Neural crest cell (in vitro differentiated cells): ENCODE measurements around the gene RAB19. TPM values are rescaled to one million over a fixed set of nuclear protein-coding genes. Genes with fewer than 3 reads are reported as not detected.

Experiments used
- DNase-seq: peaks from one replicate; pipeline ENCODE4 v3.0.0; 2021; ENCODE audit warnings: low read depth, mixed read lengths, low spot score
- H3K27ac Mint-ChIP-seq: one replicate; pipeline ENCODE4 v1.8.0; 2021; ENCODE audit warnings: mild to moderate bottlenecking, mixed read lengths; ENCODE audit not compliant: unreplicated experiment
- H3K27me3 Mint-ChIP-seq: 2 replicates; pipeline ENCODE4 v1.8.0; 2021; ENCODE audit warnings: low read depth, mild to moderate bottlenecking, mixed read lengths
- H3K36me3 Mint-ChIP-seq: 2 replicates; pipeline ENCODE4 v1.8.0; 2021; ENCODE audit warnings: low read depth, mild to moderate bottlenecking, mixed read lengths
- H3K4me1 Mint-ChIP-seq: 2 replicates; pipeline ENCODE4 v1.8.0; 2021; ENCODE audit warnings: mixed read lengths
- H3K4me3 Mint-ChIP-seq: one replicate; pipeline ENCODE4 v1.8.0; 2021; ENCODE audit warnings: mild to moderate bottlenecking, mixed read lengths
- H3K9me3 Mint-ChIP-seq: 2 replicates; pipeline ENCODE4 v1.8.0; 2021; ENCODE audit warnings: mixed read lengths
- long read RNA-seq: library from polyadenylated mRNA; unstranded; transcript quantifications from one replicate; pipeline ENCODE4 v2.0.0, GENCODE V29; 2020
- total RNA-seq: library from RNA; stranded (reverse); gene quantifications from 2 replicates; pipeline ENCODE4 v1.2.1, GENCODE V29; 2021
- TF ChIP-seq, protein P1 (sequence below): fragments of 200-600 bp; sonication (generic); conservative IDR thresholded peaks from 2 replicates; pipeline ENCODE4 v1.5.0; 2021; ENCODE audit warnings: antibody characterized with exemption, mild to moderate bottlenecking

RAB19 gene, protein sequence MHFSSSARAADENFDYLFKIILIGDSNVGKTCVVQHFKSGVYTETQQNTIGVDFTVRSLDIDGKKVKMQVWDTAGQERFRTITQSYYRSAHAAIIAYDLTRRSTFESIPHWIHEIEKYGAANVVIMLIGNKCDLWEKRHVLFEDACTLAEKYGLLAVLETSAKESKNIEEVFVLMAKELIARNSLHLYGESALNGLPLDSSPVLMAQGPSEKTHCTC
- not detected in 2 replicates for total RNA-seq
- long read RNA-seq: 0 reads

GRCh38 chr7:140403878-140404564, at the start of gene RAB19:
RAB19 (plus strand) TSS chr7:140404058; CDS start chr7:140407647, 3,589 bp downstream.
- H3K36me3 Mint-ChIP-seq: no peaks in the 10 kb centered on the region
- TF ChIP-seq, protein P1, sequence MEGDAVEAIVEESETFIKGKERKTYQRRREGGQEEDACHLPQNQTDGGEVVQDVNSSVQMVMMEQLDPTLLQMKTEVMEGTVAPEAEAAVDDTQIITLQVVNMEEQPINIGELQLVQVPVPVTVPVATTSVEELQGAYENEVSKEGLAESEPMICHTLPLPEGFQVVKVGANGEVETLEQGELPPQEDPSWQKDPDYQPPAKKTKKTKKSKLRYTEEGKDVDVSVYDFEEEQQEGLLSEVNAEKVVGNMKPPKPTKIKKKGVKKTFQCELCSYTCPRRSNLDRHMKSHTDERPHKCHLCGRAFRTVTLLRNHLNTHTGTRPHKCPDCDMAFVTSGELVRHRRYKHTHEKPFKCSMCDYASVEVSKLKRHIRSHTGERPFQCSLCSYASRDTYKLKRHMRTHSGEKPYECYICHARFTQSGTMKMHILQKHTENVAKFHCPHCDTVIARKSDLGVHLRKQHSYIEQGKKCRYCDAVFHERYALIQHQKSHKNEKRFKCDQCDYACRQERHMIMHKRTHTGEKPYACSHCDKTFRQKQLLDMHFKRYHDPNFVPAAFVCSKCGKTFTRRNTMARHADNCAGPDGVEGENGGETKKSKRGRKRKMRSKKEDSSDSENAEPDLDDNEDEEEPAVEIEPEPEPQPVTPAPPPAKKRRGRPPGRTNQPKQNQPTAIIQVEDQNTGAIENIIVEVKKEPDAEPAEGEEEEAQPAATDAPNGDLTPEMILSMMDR: no peak
- peaks cover 38% of the 10 kb centered on the region for H3K27me3 Mint-ChIP-seq
- H3K4me3 Mint-ChIP-seq: no peak within 1 kb of the TSS
- no peak for DNase-seq
- peaks cover 15% of the 10 kb centered on the region for H3K4me1 Mint-ChIP-seq
- H3K27ac Mint-ChIP-seq: no peak within 1 kb of the TSS
- peaks cover 3% of the 10 kb centered on the region for H3K9me3 Mint-ChIP-seq

- H3K27me3 Mint-ChIP-seq: no peaks in the 10 kb centered on the region
- DNase-seq: no peak
- peaks cover 30% of the 10 kb centered on the region for H3K36me3 Mint-ChIP-seq
- no peaks in the 10 kb centered on the region for H3K4me1 Mint-ChIP-seq
- no peak overlapping the region for H3K27ac Mint-ChIP-seq
- peaks cover 2% of the 10 kb centered on the region for H3K9me3 Mint-ChIP-seq
- TF ChIP-seq, protein P1: no peak
- no peak overlapping the region for H3K4me3 Mint-ChIP-seq
Observed at GRCh38 chr7:140358024-140358411, 45.8 kb upstream of the RAB19 start.

- peak overlapping the region; percentile 78 for H3K27ac Mint-ChIP-seq
- H3K4me1 Mint-ChIP-seq: no peaks in the 10 kb centered on the region
- DNase-seq: no peak
- peaks cover 2% of the 10 kb centered on the region for H3K9me3 Mint-ChIP-seq
- no peaks in the 10 kb centered on the region for H3K27me3 Mint-ChIP-seq
- H3K4me3 Mint-ChIP-seq: no peak overlapping the region
- TF ChIP-seq, protein P1: no peak
- peaks cover 30% of the 10 kb centered on the region for H3K36me3 Mint-ChIP-seq
Observed at GRCh38 chr7:140358412-140359051, 45.3 kb upstream of the RAB19 start.

- no peaks in the 10 kb centered on the region for H3K4me1 Mint-ChIP-seq
- DNase-seq: no peak
- TF ChIP-seq, protein P1: no peak
- H3K27ac Mint-ChIP-seq: no peak overlapping the region
- H3K36me3 Mint-ChIP-seq: peaks cover 29% of the 10 kb centered on the region
- peaks cover 2% of the 10 kb centered on the region for H3K9me3 Mint-ChIP-seq
- no peaks in the 10 kb centered on the region for H3K27me3 Mint-ChIP-seq
- no peak overlapping the region for H3K4me3 Mint-ChIP-seq
Observed at GRCh38 chr7:140360697-140361229, 43.1 kb upstream of the RAB19 start.

- Mint-ChIP-seq H3K27me3 (no peaks in the 10 kb centered on the region), H3K4me1 (no peaks in the 10 kb centered on the region), H3K9me3 (peaks cover 2% of the 10 kb centered on the region), H3K4me3 (no peak overlapping the region), H3K27ac (no peak overlapping the region), H3K36me3 (peaks cover 19% of the 10 kb centered on the region)
- no peak for DNase-seq
- TF ChIP-seq, protein P1: no peak
Observed at GRCh38 chr7:140364819-140365218, 39.0 kb upstream of the RAB19 start.
